GM19372 (cell line): ENCODE measurements around the gene BCL7C.
"Not testable (repeated sequence)": the region's sequence is repeated elsewhere in the genome, so short reads cannot be mapped to it uniquely, and the experiment has no call there.

Experiments used
- ATAC-seq: cut with Tn5 transposase; IDR thresholded peaks from one replicate; pipeline ENCODE4 v1.9.1; 2021; ENCODE audit warnings: mild to moderate bottlenecking, low read depth, moderate library complexity; ENCODE audit not compliant: unreplicated experiment

BCL7C gene

GRCh38 chr16:30893744-30894539 is at the start of gene BCL7C:
TSS of gene BCL7C (minus strand) at chr16:30894077. CDS start at chr16:30893944, 133 bp downstream.
- ATAC-seq: peak; percentile 67

DNA sequence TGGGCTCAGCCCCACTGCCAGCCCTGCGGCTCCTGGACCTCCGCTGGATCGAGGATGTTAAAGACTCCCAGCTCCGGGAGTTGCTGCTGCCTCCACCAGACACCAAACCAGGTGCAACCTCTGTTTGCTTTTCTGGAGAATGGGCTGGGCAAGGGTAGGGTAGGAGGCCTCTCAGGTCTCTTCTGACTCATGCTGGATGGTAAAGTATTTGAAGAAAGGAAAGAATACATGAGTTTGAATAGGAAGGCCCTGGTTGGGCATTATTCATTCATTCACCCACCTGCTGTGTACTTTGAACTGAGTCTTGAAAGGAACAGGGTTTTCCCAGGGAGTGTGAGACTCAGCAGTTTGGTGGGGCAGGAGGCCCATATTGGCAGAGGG is 48.5 kb upstream of the BCL7C start:
- no peak for ATAC-seq

- peak; percentile 85 for ATAC-seq
These were observed 47.9 kb upstream of the BCL7C start for GRCh38 chr16:30941600-30942425.

- not testable (repeated sequence) for ATAC-seq
These were observed 45.7 kb upstream of the BCL7C start for GRCh38 chr16:30939571-30939970.

DNA sequence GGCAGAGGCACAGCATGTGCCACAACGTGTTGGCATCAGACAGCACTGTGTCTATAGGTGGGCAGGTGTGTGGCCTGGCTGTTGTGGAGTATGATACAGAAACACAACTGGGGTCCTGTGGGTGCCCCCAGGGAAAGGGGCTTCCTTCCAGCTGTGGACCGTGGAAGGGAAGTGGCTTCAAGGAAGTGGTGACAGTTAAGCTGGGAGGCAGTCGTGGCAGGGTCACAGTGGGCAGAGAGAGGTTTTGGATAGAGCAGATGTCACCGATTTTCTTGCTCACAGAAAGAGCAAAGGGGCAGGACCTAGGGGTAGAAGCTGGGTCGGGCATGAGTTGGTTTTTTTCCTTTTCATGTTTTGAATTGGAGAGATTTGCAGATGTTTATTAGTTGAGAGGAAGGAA is 43.8 kb upstream of the BCL7C start:
- no peak for ATAC-seq

- no peak for ATAC-seq
These were observed 41.1 kb upstream of the BCL7C start for GRCh38 chr16:30934827-30935557.

- ATAC-seq: no peak
These were observed 37.3 kb upstream of the BCL7C start for GRCh38 chr16:30931068-30931650.

DNA sequence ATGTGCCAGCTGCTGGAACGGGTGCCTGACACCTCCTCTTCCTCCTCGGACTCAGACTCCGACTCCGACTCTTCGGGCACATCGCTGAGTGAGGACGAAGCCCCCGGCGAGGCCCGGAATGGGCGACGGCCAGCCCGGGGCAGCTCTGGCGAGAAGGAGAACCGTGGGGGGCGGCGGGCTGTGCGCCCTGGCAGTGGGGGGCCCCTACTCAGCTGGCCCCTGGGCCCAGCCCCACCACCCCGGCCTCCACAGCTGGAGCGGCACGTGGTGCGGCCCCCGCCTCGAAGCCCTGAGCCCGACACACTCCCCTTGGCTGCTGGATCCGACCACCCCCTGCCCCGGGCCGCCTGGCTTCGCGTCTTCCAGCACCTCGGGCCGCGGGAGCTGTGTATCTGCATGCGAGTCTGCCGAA is 36.3 kb upstream of the BCL7C start:
- no peak for ATAC-seq

DNA sequence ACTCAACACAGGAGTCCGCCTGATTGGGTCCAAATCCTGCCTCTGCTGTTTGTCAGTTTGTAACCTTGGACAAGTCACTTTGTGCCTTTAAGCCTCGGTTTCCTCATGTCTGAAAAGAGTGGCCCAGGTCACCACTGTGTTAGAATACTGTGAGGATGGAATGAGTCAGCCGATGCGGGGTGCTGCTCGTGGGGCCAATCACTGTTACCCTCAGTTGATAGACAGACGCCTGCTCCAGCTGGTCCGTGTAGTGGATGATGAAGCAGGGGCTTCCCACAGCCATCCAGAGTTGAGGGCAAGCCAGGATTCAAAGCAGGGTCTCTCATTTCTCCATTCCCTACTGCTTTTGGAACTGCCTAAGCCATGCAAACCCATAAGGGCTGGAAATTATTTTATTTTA is 35.3 kb upstream of the BCL7C start:
- no peak for ATAC-seq

- no peak for ATAC-seq
These were observed 34.5 kb upstream of the BCL7C start for GRCh38 chr16:30928390-30928789.

GRCh38 chr16:30927789-30928378 is 34.0 kb upstream of the BCL7C start:
- no peak for ATAC-seq

GRCh38 chr16:30926937-30927788 is 33.3 kb upstream of the BCL7C start:
- no peak for ATAC-seq

- no peak for ATAC-seq
These were observed 32.3 kb upstream of the BCL7C start for GRCh38 chr16:30925995-30926811.

- no peak for ATAC-seq
These were observed 31.7 kb upstream of the BCL7C start for GRCh38 chr16:30925632-30925987.

GRCh38 chr16:30924913-30925631 is 31.2 kb upstream of the BCL7C start:
- no peak for ATAC-seq

GRCh38 chr16:30924076-30924912 is 30.4 kb upstream of the BCL7C start:
- no peak for ATAC-seq

- ATAC-seq: no peak
These were observed 29.7 kb upstream of the BCL7C start, which contains the start of gene FBXL19 for GRCh38 chr16:30923554-30924075. TSS of gene FBXL19 (plus strand) at chr16:30923572. CDS start at chr16:30925755, 2,183 bp downstream.
